ENCODE results near the gene RASGRF2.

Gene RASGRF2

GRCh38 chr5:81166430-81166829 is 206.3 kb downstream of the RASGRF2 start:
- H3K27ac ChIP-seq, result no peak overlapping the region
- no peak overlapping the region for H3K4me3 ChIP-seq (ENCODE audit: low read depth, low read length)
- no peaks in the 10 kb centered on the region for H3K27me3 ChIP-seq (replicated peaks)
- H3K36me3 ChIP-seq (replicated peaks), result no peaks in the 10 kb centered on the region
- no peak for DNase-seq
- in situ Hi-C loops (cut with HindIII; ENCODE audit: low pct_ligation_motif_present, low sequenced_read_pairs), result no loop called here
- no peak for TF ChIP-seq CTCF (IDR thresholded peaks at IDR 0.05; ENCODE audit: low read depth, low read length, missing control alignments)

- DNase-seq, result no peak
- in situ Hi-C loops (cut with HindIII; ENCODE audit: low pct_ligation_motif_present, low sequenced_read_pairs), result no loop called here
- H3K4me3 ChIP-seq (ENCODE audit: low read depth, low read length), result no peak overlapping the region
- H3K36me3 ChIP-seq (replicated peaks), result no peaks in the 10 kb centered on the region
- no peaks in the 10 kb centered on the region for H3K27me3 ChIP-seq (replicated peaks)
- TF ChIP-seq CTCF (IDR thresholded peaks at IDR 0.05; ENCODE audit: low read depth, low read length, missing control alignments), result no peak
- no peak overlapping the region for H3K27ac ChIP-seq
These were observed 206.9 kb downstream of the RASGRF2 start for GRCh38 chr5:81167078-81167477.

DNA sequence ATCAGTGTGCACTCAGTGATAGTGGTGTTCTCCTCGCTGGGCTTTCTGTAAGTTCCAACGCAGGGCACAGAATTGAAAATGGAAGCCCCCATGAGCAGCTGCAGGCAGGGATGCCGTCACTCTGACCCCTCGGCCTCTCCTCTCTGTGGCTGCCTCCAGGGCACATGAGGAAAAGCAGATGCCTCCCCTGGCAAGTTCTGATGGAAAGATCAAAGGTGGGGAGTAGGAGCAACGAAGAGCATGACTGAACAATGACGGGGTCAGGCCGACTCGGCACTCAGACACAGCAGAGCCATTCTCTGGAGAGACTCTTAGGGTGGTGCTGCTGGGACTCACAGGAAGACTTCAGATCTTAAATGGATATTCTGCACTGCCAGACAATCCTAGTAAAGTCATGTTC is 207.4 kb downstream of the RASGRF2 start:
- Histone ChIP-seq H3K4me3 (ENCODE audit: low read depth, low read length) (no peak overlapping the region), H3K27ac (no peak overlapping the region), H3K27me3 (replicated peaks) (no peaks in the 10 kb centered on the region), H3K36me3 (replicated peaks) (no peaks in the 10 kb centered on the region)
- no peak for TF ChIP-seq CTCF (IDR thresholded peaks at IDR 0.05; ENCODE audit: low read depth, low read length, missing control alignments)
- no peak for DNase-seq
- in situ Hi-C loops (cut with HindIII; ENCODE audit: low pct_ligation_motif_present, low sequenced_read_pairs), result no loop called here

GRCh38 chr5:81169924-81170323 is 209.8 kb downstream of the RASGRF2 start:
- TF ChIP-seq CTCF (IDR thresholded peaks at IDR 0.05; ENCODE audit: low read depth, low read length, missing control alignments), result no peak
- Histone ChIP-seq H3K27ac (no peak overlapping the region), H3K36me3 (replicated peaks) (no peaks in the 10 kb centered on the region), H3K4me3 (ENCODE audit: low read depth, low read length) (no peak overlapping the region), H3K27me3 (replicated peaks) (peaks cover 4% of the 10 kb centered on the region)
- in situ Hi-C loops (cut with HindIII; ENCODE audit: low pct_ligation_motif_present, low sequenced_read_pairs), result no loop called here
- DNase-seq, result no peak

DNA sequence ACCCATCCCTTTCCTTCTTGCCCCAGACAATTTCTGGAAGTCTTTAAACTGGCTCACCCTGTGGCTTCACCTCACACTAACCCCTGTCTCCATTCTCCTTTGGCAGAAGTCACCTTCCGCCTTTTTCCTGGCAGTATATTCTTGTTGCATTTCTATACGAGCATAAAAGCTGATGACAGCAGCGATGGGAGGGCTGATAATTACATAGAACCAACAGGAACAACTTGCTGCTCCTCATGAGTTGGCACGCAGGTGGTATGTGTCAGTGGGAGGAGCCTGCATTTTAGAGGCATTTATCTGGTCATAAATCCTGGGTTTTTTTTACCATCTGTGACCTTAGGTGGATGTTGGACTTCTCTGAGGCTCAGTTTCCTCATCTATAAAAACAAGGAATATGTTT is 211.6 kb downstream of the RASGRF2 start:
- no peak for TF ChIP-seq CTCF (IDR thresholded peaks at IDR 0.05; ENCODE audit: low read depth, low read length, missing control alignments)
- H3K4me3 ChIP-seq (ENCODE audit: low read depth, low read length), result no peak overlapping the region
- peaks cover 4% of the 10 kb centered on the region for H3K27me3 ChIP-seq (replicated peaks)
- no peak for DNase-seq
- no peak overlapping the region for H3K27ac ChIP-seq
- in situ Hi-C loops (cut with HindIII; ENCODE audit: low pct_ligation_motif_present, low sequenced_read_pairs), result no loop called here
- H3K36me3 ChIP-seq (replicated peaks), result no peaks in the 10 kb centered on the region

DNA sequence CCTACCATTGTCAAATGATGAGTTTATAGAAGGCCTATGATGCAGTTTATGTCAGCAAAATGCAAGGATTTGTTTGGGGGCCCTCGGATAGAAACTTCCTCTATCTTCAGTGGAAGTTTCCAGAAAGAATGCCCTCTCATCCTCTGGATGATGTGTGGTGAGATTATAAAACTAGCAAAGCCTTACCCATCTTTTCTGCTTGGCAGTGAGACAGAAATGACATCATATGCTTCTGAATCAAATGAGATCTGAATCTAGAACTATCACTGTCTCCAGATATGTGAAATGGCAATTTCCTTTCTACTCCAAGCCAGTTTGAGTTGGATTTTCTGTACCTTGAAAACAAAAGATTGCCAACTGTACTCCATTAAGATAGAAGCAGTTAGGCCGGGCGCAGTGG is 212.5 kb downstream of the RASGRF2 start:
- in situ Hi-C loops (cut with HindIII; ENCODE audit: low pct_ligation_motif_present, low sequenced_read_pairs), result no loop called here
- Histone ChIP-seq H3K4me3 (ENCODE audit: low read depth, low read length) (no peak overlapping the region), H3K27ac (no peak overlapping the region), H3K27me3 (replicated peaks) (peaks cover 4% of the 10 kb centered on the region), H3K36me3 (replicated peaks) (no peaks in the 10 kb centered on the region)
- TF ChIP-seq CTCF (IDR thresholded peaks at IDR 0.05; ENCODE audit: low read depth, low read length, missing control alignments), result no peak
- DNase-seq, result no peak

All from brain microvascular endothelial cell (primary cell).